T-helper 17 cell (primary cell): ENCODE measurements around the gene ZPR1. TPM values are rescaled to one million over a fixed set of nuclear protein-coding genes. Genes with fewer than 3 reads are reported as not detected.
A peak's percentile ranks its signal among the peaks of the same experiment; 100 is the strongest.
"Not testable (repeated sequence)": the region's sequence is repeated elsewhere in the genome, so short reads cannot be mapped to it uniquely, and the experiment has no call there.

Experiments
- ATAC-seq: fragments of 150-1000 bp; cut with Tn5 transposase; 2 replicates; pipeline ENCODE4 v1.10.0; 2021; ENCODE audit warnings: mild to moderate bottlenecking, moderate library complexity
- DNase-seq, 3 donors: peaks; one replicate each; pipeline versions ENCODE4 v3.0.0 to v3.0.0-alpha.2; 2020 to 2021
- H3K9me3 ChIP-seq: one replicate; pipeline ENCODE4 v1.7.0; 2013; ENCODE audit warnings: low read length, mild to moderate bottlenecking; ENCODE audit not compliant: control insufficient read depth, poor library complexity, severe bottlenecking
- H3K27ac Mint-ChIP-seq: one replicate; pipeline ENCODE4 v1.8.0; 2022; ENCODE audit warnings: mild to moderate bottlenecking, moderate library complexity, mixed read lengths
- H3K27me3 Mint-ChIP-seq: one replicate; pipeline ENCODE4 v1.8.0; 2022; ENCODE audit warnings: mixed read lengths
- H3K36me3 Mint-ChIP-seq: one replicate; pipeline ENCODE4 v1.8.0; 2022; ENCODE audit warnings: low read depth, mixed read lengths
- H3K4me1 Mint-ChIP-seq: one replicate; pipeline ENCODE4 v1.8.0; 2022; ENCODE audit warnings: mild to moderate bottlenecking, mixed read lengths
- H3K4me3 Mint-ChIP-seq: one replicate; pipeline ENCODE4 v1.8.0; 2022; ENCODE audit warnings: mild to moderate bottlenecking, moderate library complexity, mixed read lengths
- total RNA-seq, 4 donors: library from RNA in 2 of 4; stranded (reverse) in 2 of 4; gene quantifications; one replicate each; pipeline ENCODE4 v1.2.3 and lab custom pipeline; 2022 to 2026

Gene ZPR1
- total RNA-seq, 2 donors from 2014 or later: 87.1 to 107 TPM

- no peak for ATAC-seq
- DNase-seq: no peak
- no peak overlapping the region for H3K4me3 Mint-ChIP-seq
- H3K27me3 Mint-ChIP-seq: no peaks in the 10 kb centered on the region
- H3K27ac Mint-ChIP-seq: peak overlapping the region; percentile 86
- peaks cover 14% of the 10 kb centered on the region for H3K36me3 Mint-ChIP-seq
- no peaks in the 10 kb centered on the region for H3K9me3 ChIP-seq
- peaks cover 17% of the 10 kb centered on the region for H3K4me1 Mint-ChIP-seq
Observed at GRCh38 chr11:116778556-116778955, 9.3 kb downstream of the ZPR1 start.

- no peaks in the 10 kb centered on the region for H3K9me3 ChIP-seq
- peaks cover 22% of the 10 kb centered on the region for H3K4me1 Mint-ChIP-seq
- no peak for ATAC-seq
- no peak for DNase-seq
- H3K4me3 Mint-ChIP-seq: no peak overlapping the region
- no peaks in the 10 kb centered on the region for H3K27me3 Mint-ChIP-seq
- H3K36me3 Mint-ChIP-seq: peaks cover 14% of the 10 kb centered on the region
- no peak overlapping the region for H3K27ac Mint-ChIP-seq
Observed at GRCh38 chr11:116777056-116777455, 10.8 kb downstream of the ZPR1 start.

- no peak for ATAC-seq
- Mint-ChIP-seq H3K4me1 (peaks cover 27% of the 10 kb centered on the region), H3K4me3 (no peak overlapping the region), H3K27ac (no peak overlapping the region), H3K36me3 (peaks cover 14% of the 10 kb centered on the region), H3K27me3 (no peaks in the 10 kb centered on the region)
- no peak for DNase-seq
- no peaks in the 10 kb centered on the region for H3K9me3 ChIP-seq
Observed at GRCh38 chr11:116776522-116776984, 11.3 kb downstream of the ZPR1 start.

GRCh38 chr11:116775975-116776374, 11.8 kb downstream of the ZPR1 start:
- no peak for DNase-seq
- Mint-ChIP-seq H3K36me3 (peaks cover 14% of the 10 kb centered on the region), H3K4me1 (peaks cover 30% of the 10 kb centered on the region), H3K27ac (no peak overlapping the region), H3K27me3 (no peaks in the 10 kb centered on the region), H3K4me3 (no peak overlapping the region)
- ATAC-seq: no peak
- no peaks in the 10 kb centered on the region for H3K9me3 ChIP-seq

GRCh38 chr11:116774661-116775060, 13.2 kb downstream of the ZPR1 start:
- no peak overlapping the region for H3K4me3 Mint-ChIP-seq
- peaks cover 31% of the 10 kb centered on the region for H3K4me1 Mint-ChIP-seq
- peaks cover 12% of the 10 kb centered on the region for H3K36me3 Mint-ChIP-seq

GRCh38 chr11:116773203-116774097, 14.4 kb downstream of the ZPR1 start:
- peaks cover 7% of the 10 kb centered on the region for H3K36me3 Mint-ChIP-seq
- H3K9me3 ChIP-seq: no peaks in the 10 kb centered on the region
- no peaks in the 10 kb centered on the region for H3K27me3 Mint-ChIP-seq
- DNase-seq (no peak), ATAC-seq (no peak)
- H3K27ac Mint-ChIP-seq: peak overlapping the region; percentile 96
- peaks cover 31% of the 10 kb centered on the region for H3K4me1 Mint-ChIP-seq
- H3K4me3 Mint-ChIP-seq: peak overlapping the region; percentile 98

More at GRCh38 chr11:116774661-116775060, 13.2 kb downstream of the ZPR1 start:
- DNase-seq (no peak), ATAC-seq (no peak)
- Mint-ChIP-seq H3K27ac (peak overlapping the region; percentile 49), H3K27me3 (no peaks in the 10 kb centered on the region)
- no peaks in the 10 kb centered on the region for H3K9me3 ChIP-seq

GRCh38 chr11:116772443-116773202, 15.2 kb downstream of the ZPR1 start, which contains the start of gene BUD13:
Gene BUD13 (minus strand): TSS chr11:116772987. CDS start chr11:116772964, 23 bp downstream.
- DNase-seq (peak; percentile 91 to 95 (median 93)), ATAC-seq (peak; percentile 93)
- Mint-ChIP-seq H3K4me3 (peak within 1 kb of the TSS; percentile 98), H3K4me1 (peaks cover 27% of the 10 kb centered on the region), H3K27me3 (no peaks in the 10 kb centered on the region), H3K36me3 (peaks cover 4% of the 10 kb centered on the region), H3K27ac (peak within 1 kb of the TSS; percentile 96)
- H3K9me3 ChIP-seq: no peaks in the 10 kb centered on the region

- H3K27me3 Mint-ChIP-seq: no peaks in the 10 kb centered on the region
- H3K4me3 Mint-ChIP-seq: peak overlapping the region; percentile 98
- peak overlapping the region; percentile 96 for H3K27ac Mint-ChIP-seq
- peaks cover 26% of the 10 kb centered on the region for H3K4me1 Mint-ChIP-seq
- no peaks in the 10 kb centered on the region for H3K9me3 ChIP-seq
- ATAC-seq (no peak), DNase-seq (no peak)
- H3K36me3 Mint-ChIP-seq: peaks cover 3% of the 10 kb centered on the region
Observed at GRCh38 chr11:116771935-116772334, 15.9 kb downstream of the ZPR1 start.

GRCh38 chr11:116762132-116762531, 25.7 kb downstream of the ZPR1 start:
- H3K4me3 Mint-ChIP-seq: no peak overlapping the region
- H3K36me3 Mint-ChIP-seq: peaks cover 16% of the 10 kb centered on the region
- DNase-seq (no peak), ATAC-seq (no peak)
- no peaks in the 10 kb centered on the region for H3K9me3 ChIP-seq
- H3K27me3 Mint-ChIP-seq: no peaks in the 10 kb centered on the region
- H3K27ac Mint-ChIP-seq: peak overlapping the region; percentile 21
- H3K4me1 Mint-ChIP-seq: peaks cover 15% of the 10 kb centered on the region

GRCh38 chr11:116756044-116756443, 31.8 kb downstream of the ZPR1 start:
- not testable (repeated sequence) for H3K27me3 Mint-ChIP-seq, DNase-seq, H3K4me1 Mint-ChIP-seq, H3K9me3 ChIP-seq, H3K27ac Mint-ChIP-seq, H3K4me3 Mint-ChIP-seq, ATAC-seq
- H3K36me3 Mint-ChIP-seq: peaks cover 19% of the 10 kb centered on the region

GRCh38 chr11:116750070-116750718, 37.6 kb downstream of the ZPR1 start:
- no peak for DNase-seq
- Mint-ChIP-seq H3K27ac (no peak overlapping the region), H3K27me3 (no peaks in the 10 kb centered on the region), H3K4me1 (peaks cover 4% of the 10 kb centered on the region), H3K4me3 (no peak overlapping the region), H3K36me3 (peaks cover 11% of the 10 kb centered on the region)
- no peaks in the 10 kb centered on the region for H3K9me3 ChIP-seq
- no peak for ATAC-seq

GRCh38 chr11:116742104-116742503, 45.7 kb downstream of the ZPR1 start:
- no peaks in the 10 kb centered on the region for H3K9me3 ChIP-seq
- ATAC-seq (no peak), DNase-seq (no peak)
- Mint-ChIP-seq H3K4me1 (no peaks in the 10 kb centered on the region), H3K27me3 (no peaks in the 10 kb centered on the region), H3K27ac (peak overlapping the region; percentile 62), H3K4me3 (no peak overlapping the region), H3K36me3 (no peaks in the 10 kb centered on the region)

GRCh38 chr11:116740741-116741140, 47.1 kb downstream of the ZPR1 start:
- H3K36me3 Mint-ChIP-seq: no peaks in the 10 kb centered on the region
- H3K27me3 Mint-ChIP-seq: no peaks in the 10 kb centered on the region
- no peak for ATAC-seq
- DNase-seq: no peak
- H3K9me3 ChIP-seq: no peaks in the 10 kb centered on the region
- H3K4me1 Mint-ChIP-seq: no peaks in the 10 kb centered on the region
- H3K4me3 Mint-ChIP-seq: no peak overlapping the region
- no peak overlapping the region for H3K27ac Mint-ChIP-seq
